Measurements from ENCODE around the gene ZNF396.

Gene ZNF396

GRCh38 chr18:35361570-35362321, 15.4 kb downstream of the ZNF396 start:
- DNase-seq (ENCODE audit: low read depth) = no peak
- no peak overlapping the region for H3K4me3 ChIP-seq (ENCODE audit: low read depth, low read length)
- no peak for TF ChIP-seq CTCF (conservative IDR thresholded peaks at IDR 0.05; ENCODE audit: low read depth, low read length)

- peak overlapping the region; percentile 46 for H3K4me3 ChIP-seq (ENCODE audit: low read depth, low read length)
- peak; percentile 95 for DNase-seq (ENCODE audit: low read depth)
- TF ChIP-seq CTCF (conservative IDR thresholded peaks at IDR 0.05; ENCODE audit: low read depth, low read length) = peak; percentile 92
Measured at GRCh38 chr18:35355140-35355618, 22.0 kb downstream of the ZNF396 start.

- H3K4me3 ChIP-seq (ENCODE audit: low read depth, low read length) = no peak overlapping the region
- DNase-seq (ENCODE audit: low read depth) = no peak
- TF ChIP-seq CTCF (conservative IDR thresholded peaks at IDR 0.05; ENCODE audit: low read depth, low read length) = no peak
Measured at GRCh38 chr18:35352778-35353177, 24.4 kb downstream of the ZNF396 start.

- TF ChIP-seq CTCF (conservative IDR thresholded peaks at IDR 0.05; ENCODE audit: low read depth, low read length) = no peak
- no peak for DNase-seq (ENCODE audit: low read depth)
- H3K4me3 ChIP-seq (ENCODE audit: low read depth, low read length) = no peak overlapping the region
Measured at GRCh38 chr18:35352283-35352682, 24.9 kb downstream of the ZNF396 start.

- DNase-seq (ENCODE audit: low read depth) = no peak
- no peak overlapping the region for H3K4me3 ChIP-seq (ENCODE audit: low read depth, low read length)
- TF ChIP-seq CTCF (conservative IDR thresholded peaks at IDR 0.05; ENCODE audit: low read depth, low read length) = no peak
Measured at GRCh38 chr18:35348001-35348400, 29.1 kb downstream of the ZNF396 start.

- H3K4me3 ChIP-seq (ENCODE audit: low read depth, low read length) = no peak overlapping the region
- DNase-seq (ENCODE audit: low read depth) = no peak
- no peak for TF ChIP-seq CTCF (conservative IDR thresholded peaks at IDR 0.05; ENCODE audit: low read depth, low read length)
Measured at GRCh38 chr18:35345950-35346349, 31.2 kb downstream of the ZNF396 start.

GRCh38 chr18:35345460-35345921, 31.6 kb downstream of the ZNF396 start:
- TF ChIP-seq CTCF (conservative IDR thresholded peaks at IDR 0.05; ENCODE audit: low read depth, low read length) = no peak
- peak; percentile 65 for DNase-seq (ENCODE audit: low read depth)
- H3K4me3 ChIP-seq (ENCODE audit: low read depth, low read length) = peak overlapping the region; percentile 17

Measured in choroid plexus epithelial cell (primary cell).